Liver (tissue), 9 donors: ENCODE measurements around the gene AGPAT2. TPM values are rescaled to one million over a fixed set of nuclear protein-coding genes. Genes with fewer than 3 reads are reported as not detected.

Experiments
- DNase-seq: peaks from one replicate; pipeline ENCODE4 v3.0.0-alpha.2; 2017; ENCODE audit warnings: low spot score
- H3K27ac ChIP-seq, 2 donors: one replicate each; pipeline ENCODE4 v1.7.0; 2013; ENCODE audit warnings: inconsistent platforms in 2 of 2, low read length in 2 of 2, control low read depth in 1 of 2, low read depth in 1 of 2, mild to moderate bottlenecking in 1 of 2
- H3K27me3 ChIP-seq, 4 donors: one replicate each; pipeline versions ENCODE4 v1.6.1 to v1.7.0; 2013; ENCODE audit warnings: low read length in 3 of 4, inconsistent platforms in 1 of 4, mild to moderate bottlenecking in 1 of 4, moderate library complexity in 1 of 4; ENCODE audit not compliant: control insufficient read depth in 4 of 4, insufficient read depth in 4 of 4
- H3K36me3 ChIP-seq, 4 donors: one replicate each; pipeline versions ENCODE4 v1.6.1 to v1.7.0; 2013; ENCODE audit warnings: low read length in 3 of 4, mild to moderate bottlenecking in 3 of 4, low read depth in 1 of 4, moderate library complexity in 1 of 4; ENCODE audit not compliant: control insufficient read depth in 4 of 4, insufficient read depth in 3 of 4
- H3K4me1 ChIP-seq, 4 donors: one replicate each; pipeline versions ENCODE4 v1.6.1 to v1.7.0; 2013; ENCODE audit warnings: low read length in 3 of 4, mild to moderate bottlenecking in 3 of 4, moderate library complexity in 1 of 4; ENCODE audit not compliant: control insufficient read depth in 4 of 4, insufficient read depth in 4 of 4
- H3K4me3 ChIP-seq, 3 donors: one replicate each; pipeline versions ENCODE4 v1.6.1 to v1.7.0; 2013; ENCODE audit warnings: low read length in 3 of 3, control low read depth in 1 of 3, low read depth in 1 of 3, mild to moderate bottlenecking in 1 of 3
- H3K9ac ChIP-seq, 2 donors: one replicate each; pipeline ENCODE4 v1.7.0; 2013; ENCODE audit warnings: low read length in 2 of 2, mild to moderate bottlenecking in 2 of 2, moderate library complexity in 2 of 2, control low read depth in 1 of 2, low read depth in 1 of 2
- H3K9me3 ChIP-seq, 4 donors: one replicate each; pipeline versions ENCODE4 v1.6.1 to v1.7.0; 2013; ENCODE audit warnings: low read length in 3 of 4; ENCODE audit not compliant: control insufficient read depth in 4 of 4
- FOXA1 ChIP-seq: IDR thresholded peaks from 2 replicates; pipeline ENCODE4 v1.6.1; 2016; ENCODE audit warnings: antibody characterized with exemption
- FOXA2 ChIP-seq: IDR thresholded peaks from 2 replicates; pipeline ENCODE4 v1.6.1; 2016; ENCODE audit warnings: antibody characterized with exemption
- HNF4A ChIP-seq, 2 donors: conservative IDR thresholded peaks; 2 replicates each; pipeline ENCODE4 v1.6.1; 2016; ENCODE audit warnings: antibody characterized with exemption in 2 of 2, mild to moderate bottlenecking in 2 of 2
- RAD21 ChIP-seq, 2 donors: IDR thresholded peaks; 2 replicates each; pipeline ENCODE4 v1.6.1; 2016; ENCODE audit warnings: antibody characterized with exemption in 2 of 2, mild to moderate bottlenecking in 2 of 2
- SP1 ChIP-seq: IDR thresholded peaks from 2 replicates; pipeline ENCODE4 v1.6.1; 2018; ENCODE audit warnings: antibody characterized with exemption, mild to moderate bottlenecking
- WGBS: extraction: QIAGEN DNeasy Blood & Tissue Kit; methylation state at CpG from one replicate; pipeline ENCODE4 v1.1.7; 2013; 5-methylcytosine and 5-hydroxymethylcytosine counted together
- polyA plus RNA-seq, 2 donors: library from polyadenylated mRNA; stranded (reverse) in 1 of 2; unstranded in 1 of 2; fragments of 200-250 nt in 1 of 2; fragments of >200 nt in 1 of 2; fragmentation: Nextera tagmentation in 1 of 2; extraction: Ambion mirVana in 1 of 2; gene quantifications; one replicate each; pipeline versions ENCODE4 v1.2.1 to v1.2.3, GENCODE V29; 2013 to 2015
- total RNA-seq, 2 donors: library from RNA; depleted of rRNA; stranded (reverse); fragments of >200 nt; gene quantifications; one replicate each; pipeline ENCODE4 v1.2.3, GENCODE V29; 2014
- TF ChIP-seq, protein P1 (sequence below): fragments of 150-350 bp; IDR thresholded peaks from 2 replicates; pipeline ENCODE4 v1.5.1; 2017; ENCODE audit warnings: improper control_type of control experiment, low read depth, low read length; ENCODE audit not compliant: missing input control
- TF ChIP-seq, protein P2 (sequence below): IDR thresholded peaks from 2 replicates; pipeline ENCODE4 v1.6.1; 2016; ENCODE audit warnings: antibody characterized with exemption, mild to moderate bottlenecking
- donor health status: healthy.
- donor health status: healthy.
- donor health status: healthy.
- donor health status: healthy.
- donor health status: healthy.

Gene AGPAT2
- total and polyA plus RNA-seq, 4 donors = 75.1 to 222 (median 212) TPM

GRCh38 chr9:136629879-136630661 is 57.2 kb downstream of the AGPAT2 start:
- Histone ChIP-seq H3K4me1 (peaks cover 18 to 54% (median 40%) of the 10 kb centered on the region in 4 donors), H3K4me3 (no peak overlapping the region), H3K27ac (no peak overlapping the region), H3K27me3 (no peaks in the 10 kb centered on the region), H3K9ac (no peak overlapping the region), H3K36me3 (no peaks in the 10 kb centered on the region), H3K9me3 (no peaks in the 10 kb centered on the region)
- TF ChIP-seq, protein P1, sequence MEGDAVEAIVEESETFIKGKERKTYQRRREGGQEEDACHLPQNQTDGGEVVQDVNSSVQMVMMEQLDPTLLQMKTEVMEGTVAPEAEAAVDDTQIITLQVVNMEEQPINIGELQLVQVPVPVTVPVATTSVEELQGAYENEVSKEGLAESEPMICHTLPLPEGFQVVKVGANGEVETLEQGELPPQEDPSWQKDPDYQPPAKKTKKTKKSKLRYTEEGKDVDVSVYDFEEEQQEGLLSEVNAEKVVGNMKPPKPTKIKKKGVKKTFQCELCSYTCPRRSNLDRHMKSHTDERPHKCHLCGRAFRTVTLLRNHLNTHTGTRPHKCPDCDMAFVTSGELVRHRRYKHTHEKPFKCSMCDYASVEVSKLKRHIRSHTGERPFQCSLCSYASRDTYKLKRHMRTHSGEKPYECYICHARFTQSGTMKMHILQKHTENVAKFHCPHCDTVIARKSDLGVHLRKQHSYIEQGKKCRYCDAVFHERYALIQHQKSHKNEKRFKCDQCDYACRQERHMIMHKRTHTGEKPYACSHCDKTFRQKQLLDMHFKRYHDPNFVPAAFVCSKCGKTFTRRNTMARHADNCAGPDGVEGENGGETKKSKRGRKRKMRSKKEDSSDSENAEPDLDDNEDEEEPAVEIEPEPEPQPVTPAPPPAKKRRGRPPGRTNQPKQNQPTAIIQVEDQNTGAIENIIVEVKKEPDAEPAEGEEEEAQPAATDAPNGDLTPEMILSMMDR = peak; percentile 74
- no peak for TF ChIP-seq SP1
- TF ChIP-seq RAD21 (IDR thresholded peaks at IDR 0.05) = peak; percentile 91 to 95
- DNase-seq = peak; percentile 67
- 39% methylated on average over 19 of the region's 19 CpGs for WGBS

GRCh38 chr9:136629001-136629878 is 58.0 kb downstream of the AGPAT2 start:
- DNase-seq = no peak
- no peaks in the 10 kb centered on the region for H3K9me3 ChIP-seq
- H3K9ac ChIP-seq = no peak overlapping the region
- WGBS = 79% methylated on average over 22 of the region's 22 CpGs
- TF ChIP-seq, protein P2, sequence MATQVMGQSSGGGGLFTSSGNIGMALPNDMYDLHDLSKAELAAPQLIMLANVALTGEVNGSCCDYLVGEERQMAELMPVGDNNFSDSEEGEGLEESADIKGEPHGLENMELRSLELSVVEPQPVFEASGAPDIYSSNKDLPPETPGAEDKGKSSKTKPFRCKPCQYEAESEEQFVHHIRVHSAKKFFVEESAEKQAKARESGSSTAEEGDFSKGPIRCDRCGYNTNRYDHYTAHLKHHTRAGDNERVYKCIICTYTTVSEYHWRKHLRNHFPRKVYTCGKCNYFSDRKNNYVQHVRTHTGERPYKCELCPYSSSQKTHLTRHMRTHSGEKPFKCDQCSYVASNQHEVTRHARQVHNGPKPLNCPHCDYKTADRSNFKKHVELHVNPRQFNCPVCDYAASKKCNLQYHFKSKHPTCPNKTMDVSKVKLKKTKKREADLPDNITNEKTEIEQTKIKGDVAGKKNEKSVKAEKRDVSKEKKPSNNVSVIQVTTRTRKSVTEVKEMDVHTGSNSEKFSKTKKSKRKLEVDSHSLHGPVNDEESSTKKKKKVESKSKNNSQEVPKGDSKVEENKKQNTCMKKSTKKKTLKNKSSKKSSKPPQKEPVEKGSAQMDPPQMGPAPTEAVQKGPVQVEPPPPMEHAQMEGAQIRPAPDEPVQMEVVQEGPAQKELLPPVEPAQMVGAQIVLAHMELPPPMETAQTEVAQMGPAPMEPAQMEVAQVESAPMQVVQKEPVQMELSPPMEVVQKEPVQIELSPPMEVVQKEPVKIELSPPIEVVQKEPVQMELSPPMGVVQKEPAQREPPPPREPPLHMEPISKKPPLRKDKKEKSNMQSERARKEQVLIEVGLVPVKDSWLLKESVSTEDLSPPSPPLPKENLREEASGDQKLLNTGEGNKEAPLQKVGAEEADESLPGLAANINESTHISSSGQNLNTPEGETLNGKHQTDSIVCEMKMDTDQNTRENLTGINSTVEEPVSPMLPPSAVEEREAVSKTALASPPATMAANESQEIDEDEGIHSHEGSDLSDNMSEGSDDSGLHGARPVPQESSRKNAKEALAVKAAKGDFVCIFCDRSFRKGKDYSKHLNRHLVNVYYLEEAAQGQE = no peak
- TF ChIP-seq RAD21 (IDR thresholded peaks at IDR 0.05) = no peak
- no peak for TF ChIP-seq FOXA2
- no peak for TF ChIP-seq FOXA1
- no peak for TF ChIP-seq SP1
- TF ChIP-seq HNF4A (conservative IDR thresholded peaks at IDR 0.05) = no peak
- H3K4me1 ChIP-seq = peaks cover 26 to 62% (median 46%) of the 10 kb centered on the region in 4 donors
- no peaks in the 10 kb centered on the region for H3K27me3 ChIP-seq
- H3K36me3 ChIP-seq = no peaks in the 10 kb centered on the region
- H3K27ac ChIP-seq = no peak overlapping the region
- no peak overlapping the region for H3K4me3 ChIP-seq

DNA sequence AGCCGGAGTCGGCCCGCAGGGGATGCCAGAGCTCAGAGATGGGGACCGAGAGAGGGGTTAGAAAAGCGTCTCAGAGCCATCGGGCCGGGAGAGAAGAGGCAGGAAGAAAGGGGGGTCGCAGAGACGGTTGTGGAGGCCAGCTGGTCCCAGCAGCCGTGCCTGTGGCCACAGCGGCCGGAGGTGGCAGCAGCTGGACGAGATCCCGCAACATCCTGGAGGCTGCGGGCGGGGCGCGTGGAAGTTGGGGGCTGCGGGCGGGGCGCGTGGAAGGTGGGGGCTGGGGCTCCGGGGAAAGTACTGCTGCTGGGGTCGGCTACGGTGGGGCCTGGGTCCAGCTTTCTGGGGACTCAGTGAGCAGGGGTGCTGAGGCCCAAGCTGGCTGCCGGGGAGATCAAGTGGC is 59.0 kb downstream of the AGPAT2 start:
- Histone ChIP-seq H3K36me3 (no peaks in the 10 kb centered on the region), H3K27me3 (no peaks in the 10 kb centered on the region), H3K27ac (no peak overlapping the region), H3K4me3 (no peak overlapping the region), H3K9me3 (no peaks in the 10 kb centered on the region), H3K4me1 (peaks cover 32 to 72% (median 55%) of the 10 kb centered on the region in 4 donors), H3K9ac (no peak overlapping the region)
- DNase-seq = no peak
- WGBS = 71% methylated on average over 26 of the region's 26 CpGs
- no peak for TF ChIP-seq SP1
